GM19468 (cell line): Measurements from ENCODE around the gene TBC1D8.

Experiments used
- ATAC-seq: cut with Tn5 transposase; IDR thresholded peaks from one replicate; pipeline ENCODE4 v1.9.1; 2021; ENCODE audit warnings: mild to moderate bottlenecking, moderate library complexity, moderate number of reproducible peaks; ENCODE audit not compliant: unreplicated experiment; ENCODE audit errors: extremely low read depth

The TBC1D8 gene

GRCh38 chr2:100968146-100969145 lies 182.7 kb downstream of the TBC1D8 start:
- ATAC-seq, result no peak

DNA sequence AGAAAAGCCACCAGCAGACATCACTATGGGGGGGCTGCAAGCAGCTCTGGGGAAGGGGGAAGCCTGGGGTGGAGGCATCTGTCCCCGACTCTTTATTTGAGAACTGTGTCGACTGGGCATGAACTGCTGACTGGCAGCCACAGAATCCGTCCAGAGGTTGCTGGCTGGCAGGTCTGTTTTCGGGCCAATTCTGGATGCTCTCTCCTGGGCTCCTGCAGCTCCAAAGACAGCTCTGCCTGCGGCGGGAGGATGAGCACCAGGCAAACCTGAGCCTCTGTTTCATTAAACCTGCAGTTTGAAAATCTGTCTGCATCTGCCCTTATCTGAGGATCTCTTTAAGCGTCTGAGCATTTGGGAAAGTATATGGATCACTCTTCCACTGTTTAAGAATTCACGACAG lies 183.5 kb downstream of the TBC1D8 start:
- ATAC-seq, result no peak

DNA sequence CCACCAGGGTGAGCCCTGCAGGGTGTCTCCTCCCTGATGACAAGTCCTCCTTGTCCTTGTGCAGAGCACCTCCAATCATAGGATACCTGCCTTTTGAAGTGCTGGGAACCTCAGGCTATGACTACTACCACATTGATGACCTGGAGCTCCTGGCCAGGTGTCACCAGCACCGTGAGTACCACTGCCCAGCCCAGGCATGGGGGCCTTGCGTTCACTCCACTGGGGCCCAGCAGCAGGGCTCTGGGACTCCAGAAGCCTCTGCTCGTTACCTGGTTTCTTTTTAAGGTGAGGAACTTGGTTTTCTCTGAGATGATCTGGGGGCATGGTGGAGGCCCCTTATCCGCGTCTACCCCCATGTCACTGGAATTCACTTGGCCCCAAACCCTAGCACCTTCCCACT lies 185.6 kb downstream of the TBC1D8 start:
- no peak for ATAC-seq

DNA sequence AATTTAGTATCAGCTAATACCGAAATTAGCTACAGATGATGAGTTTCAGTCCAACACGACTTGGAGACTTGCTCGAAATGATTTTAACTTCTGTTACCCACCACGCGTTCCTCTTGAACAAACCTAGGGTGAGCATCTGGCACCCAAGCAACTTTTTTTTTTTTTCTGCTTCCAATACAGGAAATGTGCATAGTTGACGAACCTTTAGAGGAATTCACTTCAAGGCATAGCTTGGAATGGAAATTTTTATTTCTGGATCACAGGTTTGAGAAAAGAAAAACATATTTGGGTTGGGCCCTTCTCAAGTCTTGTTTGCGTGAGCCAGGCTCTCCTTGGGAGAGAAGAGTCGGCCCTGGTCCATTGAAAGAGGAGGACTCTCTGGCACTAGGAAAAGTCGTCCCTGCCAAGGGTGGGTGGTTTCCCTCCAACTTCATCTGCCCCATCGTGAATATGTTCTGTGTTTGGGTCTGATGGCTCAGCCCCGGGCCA lies 186.5 kb downstream of the TBC1D8 start:
- no peak for ATAC-seq

DNA sequence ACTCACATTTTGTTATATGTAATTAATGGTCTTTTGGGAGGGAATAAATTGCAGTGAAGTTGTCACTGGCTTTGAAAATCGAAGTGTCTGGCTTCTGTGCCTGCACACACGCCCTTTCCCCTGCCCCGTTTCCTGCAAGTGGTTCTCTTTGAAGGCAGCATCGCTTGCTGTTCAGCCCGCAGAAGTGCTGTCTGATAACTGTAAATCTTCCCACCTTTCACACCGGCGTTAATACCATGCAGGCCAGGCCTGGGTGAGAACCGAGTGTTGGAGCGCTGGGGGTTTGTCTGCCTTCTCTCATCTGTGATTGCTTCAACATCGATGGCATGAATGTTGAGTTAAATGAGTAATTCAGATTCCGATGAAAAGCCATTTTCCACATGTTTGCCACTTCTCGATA lies 187.0 kb downstream of the TBC1D8 start:
- ATAC-seq, result no peak

- no peak for ATAC-seq
These were observed 188.2 kb downstream of the TBC1D8 start for GRCh38 chr2:100963026-100963375.

GRCh38 chr2:100962366-100963025 lies 188.7 kb downstream of the TBC1D8 start:
- ATAC-seq, result no peak

GRCh38 chr2:100960688-100961087 lies 190.5 kb downstream of the TBC1D8 start:
- no peak for ATAC-seq

GRCh38 chr2:100959225-100959880 lies 191.8 kb downstream of the TBC1D8 start:
- ATAC-seq, result no peak

DNA sequence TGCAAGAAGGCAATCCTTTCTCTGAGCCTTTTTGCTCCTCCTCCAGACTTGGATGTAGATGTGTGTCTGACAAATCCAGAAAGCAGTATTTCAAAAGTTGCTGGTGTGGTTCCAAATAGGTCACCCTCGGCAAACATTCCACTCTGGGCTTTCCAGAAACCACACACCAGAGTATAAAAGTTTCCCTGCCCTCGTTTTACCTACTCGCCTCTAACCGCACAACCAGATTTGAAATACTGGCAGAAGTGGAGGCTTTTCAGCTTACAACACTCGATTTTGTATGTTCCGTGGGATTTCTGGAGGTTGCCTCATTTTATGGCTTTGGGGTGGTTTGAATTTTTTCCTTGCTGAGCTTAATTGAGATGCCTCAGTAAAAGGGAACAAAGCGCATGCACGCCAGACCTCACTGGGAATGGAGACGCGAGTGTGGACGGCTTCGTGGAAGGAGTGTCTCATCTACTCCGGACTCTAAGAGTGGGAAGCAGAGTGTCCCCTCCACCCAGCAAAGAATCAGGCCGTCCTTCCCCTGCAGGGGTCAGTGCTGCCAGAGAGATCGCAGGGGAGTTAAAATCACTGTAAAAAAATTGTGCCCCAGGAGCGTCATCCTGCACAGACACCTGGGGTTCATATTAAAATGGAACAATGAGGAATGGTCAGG lies 193.1 kb downstream of the TBC1D8 start:
- ATAC-seq, result no peak
